Keratinocyte (primary cell): ENCODE results near the gene CDH9. TPM values are rescaled to one million over a fixed set of nuclear protein-coding genes. Genes with fewer than 3 reads are reported as not detected.

ENCODE experiments used
- DNase-seq: peaks from one replicate; pipeline ENCODE4 v3.0.0-alpha.2; 2011; ENCODE audit warnings: low read depth, missing footprints, low spot score
- FAIRE-seq: peaks from 2 replicates; lab custom pipeline; 2011; peaks lifted over from hg19 to GRCh38; lab: Jason Lieb, UNC
- H2AFZ ChIP-seq: 2 replicates; pipeline ENCODE4 v1.6.0; 2012; ENCODE audit warnings: low read length, control low read depth, inconsistent platforms; ENCODE audit not compliant: control insufficient read depth
- H3K27ac ChIP-seq: 2 replicates; pipeline ENCODE4 v1.5.1; 2011; ENCODE audit warnings: low read length; ENCODE audit not compliant: control insufficient read depth, insufficient read depth
- H3K27me3 ChIP-seq: 3 replicates; pipeline ENCODE4 v1.6.0; 2011; ENCODE audit warnings: low read length; ENCODE audit not compliant: control insufficient read depth, insufficient read depth; ENCODE audit errors: extremely low read depth
- H3K36me3 ChIP-seq, 2 experiments: 2 replicates in 1 of 2; 3 replicates in 1 of 2; pipeline ENCODE4 v1.5.1; 2011; ENCODE audit warnings: low read length in 2 of 2, mild to moderate bottlenecking in 1 of 2; ENCODE audit not compliant: control insufficient read depth in 2 of 2, insufficient read depth in 2 of 2; ENCODE audit errors: extremely low read depth in 1 of 2
- H3K4me1 ChIP-seq: 3 replicates; pipeline ENCODE4 v1.5.1; 2011; ENCODE audit warnings: low read length; ENCODE audit not compliant: control insufficient read depth, insufficient read depth; ENCODE audit errors: extremely low read depth
- H3K4me2 ChIP-seq: 3 replicates; pipeline ENCODE4 v1.6.0; 2011; ENCODE audit warnings: low read depth, low read length; ENCODE audit not compliant: control insufficient read depth, insufficient read depth; ENCODE audit errors: extremely low read depth
- H3K4me3 ChIP-seq, 3 experiments: fragments of 200-600 bp in 1 of 3; sonication (generic) in 1 of 3; 2 replicates in 2 of 3; 3 replicates in 1 of 3; pipeline ENCODE4 v1.5.1; 2011 to 2016; ENCODE audit warnings: low read length in 3 of 3, mild to moderate bottlenecking in 3 of 3, control low read depth in 2 of 3, inconsistent platforms in 1 of 3, low read depth in 1 of 3, mixed read lengths in 1 of 3, mixed run types in 1 of 3, moderate library complexity in 1 of 3; ENCODE audit not compliant: control insufficient read depth in 2 of 3, insufficient read depth in 2 of 3; ENCODE audit errors: extremely low read depth in 1 of 3
- H3K79me2 ChIP-seq: 2 replicates; pipeline ENCODE4 v1.6.0; 2012; ENCODE audit warnings: low read length; ENCODE audit not compliant: control insufficient read depth, insufficient read depth
- H3K9ac ChIP-seq: 3 replicates; pipeline ENCODE4 v1.6.0; 2011; ENCODE audit warnings: low read length; ENCODE audit not compliant: control insufficient read depth, insufficient read depth; ENCODE audit errors: extremely low read depth
- H3K9me1 ChIP-seq: 3 replicates; pipeline ENCODE4 v1.6.0; 2011; ENCODE audit warnings: low read length; ENCODE audit not compliant: control insufficient read depth, insufficient read depth; ENCODE audit errors: extremely low read depth
- H3K9me3 ChIP-seq: 2 replicates; pipeline ENCODE4 v1.5.1; 2012; ENCODE audit warnings: low read depth, low read length; ENCODE audit not compliant: control insufficient read depth
- H4K20me1 ChIP-seq: 3 replicates; pipeline ENCODE4 v1.6.0; 2011; ENCODE audit warnings: low read length; ENCODE audit not compliant: control insufficient read depth, insufficient read depth; ENCODE audit errors: extremely low read depth
- CTCF ChIP-seq, 3 experiments: IDR thresholded peaks in 1 of 3; conservative IDR thresholded peaks in 1 of 3; optimal IDR thresholded peaks in 1 of 3; 2 replicates in 2 of 3; 3 replicates in 1 of 3; pipeline versions ENCODE3 to v1.5.1; 2011; ENCODE audit warnings: low read length in 3 of 3, mild to moderate bottlenecking in 3 of 3, moderate library complexity in 2 of 3, control low read depth in 1 of 3, inconsistent platforms in 1 of 3; ENCODE audit not compliant: insufficient read depth in 2 of 3; ENCODE audit errors: extremely low read depth in 1 of 3
- EZH2 ChIP-seq: IDR thresholded peaks from one replicate; pipeline ENCODE4 v1.6.1; 2012; ENCODE audit warnings: inconsistent platforms, mild to moderate bottlenecking, low read length, moderate library complexity
- dilution Hi-C: fragments of 300-500 bp; cut with MboI; formaldehyde crosslinking; loops from one replicate; pipeline ENCODE4 v1.7.0; 2020; ENCODE audit warnings: low sequenced_read_pairs; ENCODE audit not compliant: extremely low pct_ligation_motif_present
- polyA plus RNA-seq, 5 experiments: library from polyadenylated mRNA; depleted of rRNA in 3 of 5; stranded (reverse) in 3 of 5; stranded (forward) in 1 of 5; unstranded in 1 of 5; fragments of >200 nt; gene quantifications; 1 replicate in 1 of 5; 2 replicates in 3 of 5; 3 replicates in 1 of 5; pipeline versions ENCODE4 v1.2.1 to v1.2.3, GENCODE V29; 2011 to 2012; ENCODE audit warnings: missing spikeins in 2 of 5, low read depth in 1 of 5, low replicate concordance in 1 of 5

Gene CDH9
- polyA plus RNA-seq, 1 donor (not counting 4 experiments of a cell fraction or from before 2014, with no cell fraction given) = not detected

GRCh38 chr5:26868504-26868903 is 169.9 kb downstream of the CDH9 start:
- H3K9me1 ChIP-seq = no peaks in the 10 kb centered on the region
- no peaks in the 10 kb centered on the region for H3K36me3 ChIP-seq
- H2AFZ ChIP-seq = no peak overlapping the region
- no peak overlapping the region for H3K4me3 ChIP-seq
- H3K79me2 ChIP-seq = no peaks in the 10 kb centered on the region
- no peaks in the 10 kb centered on the region for H3K4me1 ChIP-seq
- no peak overlapping the region for H3K27ac ChIP-seq
- FAIRE-seq (no peak), DNase-seq (no peak)
- H3K9me3 ChIP-seq = no peaks in the 10 kb centered on the region
- no peaks in the 10 kb centered on the region for H4K20me1 ChIP-seq
- H3K27me3 ChIP-seq = no peaks in the 10 kb centered on the region
- dilution Hi-C loops = no loop called here
- H3K4me2 ChIP-seq = no peak overlapping the region
- no peak overlapping the region for H3K9ac ChIP-seq
- TF ChIP-seq CTCF (optimal IDR thresholded peaks at IDR 0.05 in 1 of 3, IDR thresholded peaks at IDR 0.05 in 1 of 3, conservative IDR thresholded peaks at IDR 0.05 in 1 of 3; ENCODE audit: extremely low read depth in 1 of 3, insufficient read depth in 2 of 3, low read length in 3 of 3) (no peak), EZH2 (no peak)

GRCh38 chr5:26864061-26864460 is 174.3 kb downstream of the CDH9 start:
- no peak overlapping the region for H3K4me3 ChIP-seq
- dilution Hi-C loops = no loop called here

More at GRCh38 chr5:26864061-26864460, 174.3 kb downstream of the CDH9 start:
- no peak overlapping the region for H2AFZ ChIP-seq
- no peaks in the 10 kb centered on the region for H3K27me3 ChIP-seq
- H4K20me1 ChIP-seq = no peaks in the 10 kb centered on the region
- FAIRE-seq (no peak), DNase-seq (no peak)
- H3K9ac ChIP-seq = no peak overlapping the region
- H3K79me2 ChIP-seq = no peaks in the 10 kb centered on the region
- H3K4me1 ChIP-seq = no peaks in the 10 kb centered on the region
- no peaks in the 10 kb centered on the region for H3K36me3 ChIP-seq
- H3K27ac ChIP-seq = no peak overlapping the region
- TF ChIP-seq CTCF (optimal IDR thresholded peaks at IDR 0.05 in 1 of 3, IDR thresholded peaks at IDR 0.05 in 1 of 3, conservative IDR thresholded peaks at IDR 0.05 in 1 of 3; ENCODE audit: extremely low read depth in 1 of 3, insufficient read depth in 2 of 3, low read length in 3 of 3) = no peak
- TF ChIP-seq EZH2 = no peak
- H3K4me2 ChIP-seq = no peak overlapping the region
- H3K9me3 ChIP-seq = no peaks in the 10 kb centered on the region
- H3K9me1 ChIP-seq = no peaks in the 10 kb centered on the region
